ENCODE results near the gene TTC7B.

TTC7B gene

GRCh38 chr14:90536092-90536491 is 280.1 kb downstream of the TTC7B start:
- Histone ChIP-seq H3K27me3 (ENCODE audit: low read length) (no peaks in the 10 kb centered on the region), H3K4me3 (ENCODE audit: insufficient read depth, low read length, poor library complexity, severe bottlenecking) (no peak overlapping the region), H3K27ac (ENCODE audit: low read depth, low read length) (no peak overlapping the region), H3K4me2 (ENCODE audit: low read depth, low read length, poor library complexity, severe bottlenecking) (no peak overlapping the region), H3K79me2 (ENCODE audit: insufficient read depth, low read length) (no peaks in the 10 kb centered on the region), H3K9me2 (replicated peaks; ENCODE audit: insufficient read depth, low read length) (no peaks in the 10 kb centered on the region), H2AFZ (ENCODE audit: low read depth, low read length, severe bottlenecking) (no peak overlapping the region), H3K36me3 (ENCODE audit: low read length) (no peaks in the 10 kb centered on the region), H3K9ac (ENCODE audit: low read length) (no peak overlapping the region), H4K20me1 (ENCODE audit: low read depth, low read length) (no peaks in the 10 kb centered on the region), H3F3A (ENCODE audit: insufficient read depth) (no peaks in the 10 kb centered on the region), H3K9me3 (ENCODE audit: insufficient read depth, low read length) (no peaks in the 10 kb centered on the region)
- TF ChIP-seq EZH2phosphoT487 (conservative IDR thresholded peaks at IDR 0.05; ENCODE audit: low read length), result no peak
- TF ChIP-seq, protein P1, sequence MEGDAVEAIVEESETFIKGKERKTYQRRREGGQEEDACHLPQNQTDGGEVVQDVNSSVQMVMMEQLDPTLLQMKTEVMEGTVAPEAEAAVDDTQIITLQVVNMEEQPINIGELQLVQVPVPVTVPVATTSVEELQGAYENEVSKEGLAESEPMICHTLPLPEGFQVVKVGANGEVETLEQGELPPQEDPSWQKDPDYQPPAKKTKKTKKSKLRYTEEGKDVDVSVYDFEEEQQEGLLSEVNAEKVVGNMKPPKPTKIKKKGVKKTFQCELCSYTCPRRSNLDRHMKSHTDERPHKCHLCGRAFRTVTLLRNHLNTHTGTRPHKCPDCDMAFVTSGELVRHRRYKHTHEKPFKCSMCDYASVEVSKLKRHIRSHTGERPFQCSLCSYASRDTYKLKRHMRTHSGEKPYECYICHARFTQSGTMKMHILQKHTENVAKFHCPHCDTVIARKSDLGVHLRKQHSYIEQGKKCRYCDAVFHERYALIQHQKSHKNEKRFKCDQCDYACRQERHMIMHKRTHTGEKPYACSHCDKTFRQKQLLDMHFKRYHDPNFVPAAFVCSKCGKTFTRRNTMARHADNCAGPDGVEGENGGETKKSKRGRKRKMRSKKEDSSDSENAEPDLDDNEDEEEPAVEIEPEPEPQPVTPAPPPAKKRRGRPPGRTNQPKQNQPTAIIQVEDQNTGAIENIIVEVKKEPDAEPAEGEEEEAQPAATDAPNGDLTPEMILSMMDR (IDR thresholded peaks at IDR 0.05; ENCODE audit: insufficient read depth, low read length, poor library complexity, severe bottlenecking), result no peak

DNA sequence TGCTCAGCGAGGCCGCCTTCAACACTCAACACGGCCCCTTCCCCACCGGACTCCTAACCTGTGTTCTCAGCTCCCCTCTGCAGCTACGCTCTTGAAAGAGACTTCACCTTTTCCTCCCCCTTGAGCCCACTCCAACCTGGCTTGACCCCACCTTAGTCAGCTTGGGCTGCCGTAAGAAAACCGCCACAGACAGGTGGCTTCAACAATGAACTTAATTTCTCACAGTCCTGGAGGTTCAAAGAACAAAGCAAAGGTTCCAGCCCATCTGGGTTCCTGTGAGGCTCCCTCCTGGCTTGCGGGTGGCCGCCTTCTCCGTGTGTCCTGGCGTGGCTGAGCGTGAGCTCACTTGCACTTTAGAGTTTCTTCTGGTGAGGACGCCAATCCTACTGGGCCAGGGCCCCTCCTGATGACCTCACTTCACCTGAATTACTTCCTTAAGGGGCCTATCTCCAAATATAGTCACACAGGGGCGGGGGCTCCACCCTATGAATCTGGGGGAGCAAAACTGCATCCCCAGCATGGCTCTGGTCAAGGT is 280.6 kb downstream of the TTC7B start:
- Histone ChIP-seq H3F3A (ENCODE audit: insufficient read depth) (no peaks in the 10 kb centered on the region), H3K27me3 (ENCODE audit: low read length) (no peaks in the 10 kb centered on the region), H4K20me1 (ENCODE audit: low read depth, low read length) (no peaks in the 10 kb centered on the region), H3K9me3 (ENCODE audit: insufficient read depth, low read length) (no peaks in the 10 kb centered on the region), H3K36me3 (ENCODE audit: low read length) (no peaks in the 10 kb centered on the region), H3K79me2 (ENCODE audit: insufficient read depth, low read length) (no peaks in the 10 kb centered on the region), H3K9ac (ENCODE audit: low read length) (no peak overlapping the region), H3K27ac (ENCODE audit: low read depth, low read length) (no peak overlapping the region), H3K9me2 (replicated peaks; ENCODE audit: insufficient read depth, low read length) (no peaks in the 10 kb centered on the region), H2AFZ (ENCODE audit: low read depth, low read length, severe bottlenecking) (no peak overlapping the region), H3K4me2 (ENCODE audit: low read depth, low read length, poor library complexity, severe bottlenecking) (no peak overlapping the region), H3K4me3 (ENCODE audit: insufficient read depth, low read length, poor library complexity, severe bottlenecking) (no peak overlapping the region)
- TF ChIP-seq, protein P1 (IDR thresholded peaks at IDR 0.05; ENCODE audit: insufficient read depth, low read length, poor library complexity, severe bottlenecking), result no peak
- TF ChIP-seq EZH2phosphoT487 (conservative IDR thresholded peaks at IDR 0.05; ENCODE audit: low read length), result no peak

GRCh38 chr14:90534838-90535555 is 281.2 kb downstream of the TTC7B start:
- Histone ChIP-seq H2AFZ (ENCODE audit: low read depth, low read length, severe bottlenecking) (no peak overlapping the region), H3K27ac (ENCODE audit: low read depth, low read length) (no peak overlapping the region), H3K27me3 (ENCODE audit: low read length) (no peaks in the 10 kb centered on the region), H3K79me2 (ENCODE audit: insufficient read depth, low read length) (no peaks in the 10 kb centered on the region), H3K9me2 (replicated peaks; ENCODE audit: insufficient read depth, low read length) (no peaks in the 10 kb centered on the region), H3K4me2 (ENCODE audit: low read depth, low read length, poor library complexity, severe bottlenecking) (no peak overlapping the region), H3K9me3 (ENCODE audit: insufficient read depth, low read length) (no peaks in the 10 kb centered on the region), H3F3A (ENCODE audit: insufficient read depth) (no peaks in the 10 kb centered on the region), H3K36me3 (ENCODE audit: low read length) (no peaks in the 10 kb centered on the region), H4K20me1 (ENCODE audit: low read depth, low read length) (no peaks in the 10 kb centered on the region), H3K4me3 (ENCODE audit: insufficient read depth, low read length, poor library complexity, severe bottlenecking) (no peak overlapping the region), H3K9ac (ENCODE audit: low read length) (no peak overlapping the region)
- TF ChIP-seq, protein P1 (IDR thresholded peaks at IDR 0.05; ENCODE audit: insufficient read depth, low read length, poor library complexity, severe bottlenecking), result no peak
- no peak for TF ChIP-seq EZH2phosphoT487 (conservative IDR thresholded peaks at IDR 0.05; ENCODE audit: low read length)

Measured in SU-DHL-6 (cell line).